RWPE1 (cell line): ENCODE results near the gene OBI1.

Experiments
- CTCF ChIA-PET: fragments of 350-600 bp; sonication (Branson Sonifier 250); formaldehyde crosslinking; extraction: SDS; loops from one replicate; lab custom pipeline; 2021; lab: Yijun Ruan, JAX
- POLR2A ChIA-PET: fragments of 400-600 bp; formaldehyde crosslinking; extraction: SDS; loops from one replicate; lab custom pipeline; 2020; ENCODE audit warnings: antibody characterized with exemption; ENCODE audit not compliant: low non-redundant PET; lab: Yijun Ruan, JAX
- DNase-seq: peaks from one replicate; pipeline ENCODE4 v3.0.0; 2012; ENCODE audit warnings: low spot score
- H3K27ac ChIP-seq: fragments of 450-650 bp; 2 replicates; pipeline ENCODE4 v1.5.1; 2017
- TF ChIP-seq, protein P1 (sequence below): fragments of 450-650 bp; conservative IDR thresholded peaks from 2 replicates; pipeline ENCODE4 v1.5.1; 2017; ENCODE audit warnings: low read depth, mild to moderate bottlenecking

The OBI1 gene

DNA sequence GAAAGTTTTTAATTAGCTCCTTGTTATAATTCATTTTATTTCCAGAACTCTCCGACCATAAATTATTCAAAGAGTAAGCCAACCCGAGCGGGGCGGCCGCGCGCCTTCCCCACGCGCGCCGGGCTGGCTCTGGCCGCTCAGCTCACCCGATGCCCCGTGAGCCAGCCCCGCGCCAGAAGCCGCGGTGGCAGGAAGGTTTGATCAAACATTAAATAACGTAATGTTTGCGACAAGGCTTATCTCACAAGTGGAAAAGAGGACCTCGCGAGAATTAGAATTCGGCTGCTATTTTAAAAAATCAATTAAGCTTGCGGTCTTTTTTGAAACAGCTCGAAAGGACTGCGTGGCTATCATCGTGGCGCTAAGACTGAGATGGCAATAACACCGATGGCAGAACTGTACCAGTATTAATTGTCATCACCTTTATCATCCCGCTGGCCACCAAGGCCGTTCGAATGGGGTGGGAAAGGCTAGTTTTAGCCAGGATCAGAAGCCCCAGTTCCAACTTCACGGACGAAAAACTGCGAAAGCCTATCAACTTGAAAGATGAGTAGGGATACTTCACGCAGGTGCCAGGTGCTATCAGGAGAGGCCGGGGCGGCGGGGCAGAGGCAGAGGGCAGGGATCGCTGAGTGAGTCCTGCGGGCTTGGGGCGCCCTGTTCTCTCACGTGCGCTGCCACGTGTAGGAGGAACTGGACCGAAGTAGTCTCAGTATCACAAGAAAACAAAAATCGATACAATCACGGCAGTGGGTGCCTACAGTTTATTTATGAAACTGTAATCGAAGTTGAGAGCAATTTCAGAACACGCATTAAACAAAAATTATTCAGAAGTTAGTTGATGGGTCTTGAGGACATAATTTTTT is 62.0 kb downstream of the OBI1 start:
- POLR2A ChIA-PET = no interaction called here
- TF ChIP-seq, protein P1, sequence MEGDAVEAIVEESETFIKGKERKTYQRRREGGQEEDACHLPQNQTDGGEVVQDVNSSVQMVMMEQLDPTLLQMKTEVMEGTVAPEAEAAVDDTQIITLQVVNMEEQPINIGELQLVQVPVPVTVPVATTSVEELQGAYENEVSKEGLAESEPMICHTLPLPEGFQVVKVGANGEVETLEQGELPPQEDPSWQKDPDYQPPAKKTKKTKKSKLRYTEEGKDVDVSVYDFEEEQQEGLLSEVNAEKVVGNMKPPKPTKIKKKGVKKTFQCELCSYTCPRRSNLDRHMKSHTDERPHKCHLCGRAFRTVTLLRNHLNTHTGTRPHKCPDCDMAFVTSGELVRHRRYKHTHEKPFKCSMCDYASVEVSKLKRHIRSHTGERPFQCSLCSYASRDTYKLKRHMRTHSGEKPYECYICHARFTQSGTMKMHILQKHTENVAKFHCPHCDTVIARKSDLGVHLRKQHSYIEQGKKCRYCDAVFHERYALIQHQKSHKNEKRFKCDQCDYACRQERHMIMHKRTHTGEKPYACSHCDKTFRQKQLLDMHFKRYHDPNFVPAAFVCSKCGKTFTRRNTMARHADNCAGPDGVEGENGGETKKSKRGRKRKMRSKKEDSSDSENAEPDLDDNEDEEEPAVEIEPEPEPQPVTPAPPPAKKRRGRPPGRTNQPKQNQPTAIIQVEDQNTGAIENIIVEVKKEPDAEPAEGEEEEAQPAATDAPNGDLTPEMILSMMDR = no peak

GRCh38 chr13:78596399-78596735 is 62.6 kb downstream of the OBI1 start:
- POLR2A ChIA-PET = no interaction called here
- no peak overlapping the region for H3K27ac ChIP-seq
- no peak for DNase-seq
- TF ChIP-seq, protein P1 = no peak
- CTCF ChIA-PET = no interaction called here

More for the DNA sequence above, 62.0 kb downstream of the OBI1 start:
- CTCF ChIA-PET = no interaction called here
- no peak for DNase-seq
- H3K27ac ChIP-seq = no peak overlapping the region

DNA sequence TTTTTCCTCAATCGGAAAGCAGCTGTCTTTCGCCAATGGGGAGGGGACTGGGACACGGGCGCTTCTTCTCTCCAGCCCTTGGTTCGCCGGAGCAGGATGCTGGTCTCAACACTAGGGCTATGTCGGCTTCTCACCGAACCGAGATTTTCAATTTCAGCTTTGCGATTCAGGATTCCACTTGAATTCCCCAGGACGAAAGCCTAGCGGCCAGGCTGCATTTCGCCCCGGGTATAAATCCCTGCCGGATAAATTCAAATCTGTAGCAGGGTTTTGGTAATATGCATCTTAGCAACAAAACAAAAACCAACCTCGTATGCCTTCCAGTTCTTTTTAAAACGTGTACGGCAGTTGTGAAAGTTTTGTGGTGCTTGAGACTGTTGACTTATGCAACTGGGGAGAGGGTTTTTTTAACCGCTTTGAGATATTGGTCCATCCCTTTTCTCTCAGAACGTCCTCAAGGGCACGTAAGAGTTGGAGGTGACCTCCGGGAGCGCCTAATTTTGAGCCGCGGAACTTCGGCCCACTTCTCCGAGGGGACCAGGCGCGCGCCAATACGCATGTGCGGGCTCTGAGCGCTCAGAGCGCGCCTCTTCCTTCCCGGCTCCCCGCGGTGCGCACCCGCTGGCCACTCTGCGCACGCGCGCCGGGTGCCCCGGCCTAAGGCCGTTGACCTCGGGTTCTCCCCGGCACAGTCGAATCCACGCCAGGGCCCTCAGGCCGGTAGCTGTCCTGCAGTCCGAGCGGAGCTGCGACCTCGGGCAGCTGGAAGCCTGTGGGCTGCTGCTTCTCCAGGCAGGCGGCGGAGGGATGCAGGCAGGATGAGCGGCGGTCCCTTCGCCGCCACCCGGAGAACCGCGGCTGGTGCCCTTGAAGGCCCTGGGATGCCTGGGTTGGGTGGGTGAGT is 63.2 kb downstream of the OBI1 start:
- ChIA-PET CTCF (no interaction called here), POLR2A (no interaction called here)
- H3K27ac ChIP-seq = no peak overlapping the region
- no peak for DNase-seq
- TF ChIP-seq, protein P1 = no peak

GRCh38 chr13:78594456-78594975 is 64.4 kb downstream of the OBI1 start:
- CTCF ChIA-PET = no interaction called here
- POLR2A ChIA-PET = no interaction called here
- no peak overlapping the region for H3K27ac ChIP-seq
- TF ChIP-seq, protein P1 = no peak
- DNase-seq = no peak

DNA sequence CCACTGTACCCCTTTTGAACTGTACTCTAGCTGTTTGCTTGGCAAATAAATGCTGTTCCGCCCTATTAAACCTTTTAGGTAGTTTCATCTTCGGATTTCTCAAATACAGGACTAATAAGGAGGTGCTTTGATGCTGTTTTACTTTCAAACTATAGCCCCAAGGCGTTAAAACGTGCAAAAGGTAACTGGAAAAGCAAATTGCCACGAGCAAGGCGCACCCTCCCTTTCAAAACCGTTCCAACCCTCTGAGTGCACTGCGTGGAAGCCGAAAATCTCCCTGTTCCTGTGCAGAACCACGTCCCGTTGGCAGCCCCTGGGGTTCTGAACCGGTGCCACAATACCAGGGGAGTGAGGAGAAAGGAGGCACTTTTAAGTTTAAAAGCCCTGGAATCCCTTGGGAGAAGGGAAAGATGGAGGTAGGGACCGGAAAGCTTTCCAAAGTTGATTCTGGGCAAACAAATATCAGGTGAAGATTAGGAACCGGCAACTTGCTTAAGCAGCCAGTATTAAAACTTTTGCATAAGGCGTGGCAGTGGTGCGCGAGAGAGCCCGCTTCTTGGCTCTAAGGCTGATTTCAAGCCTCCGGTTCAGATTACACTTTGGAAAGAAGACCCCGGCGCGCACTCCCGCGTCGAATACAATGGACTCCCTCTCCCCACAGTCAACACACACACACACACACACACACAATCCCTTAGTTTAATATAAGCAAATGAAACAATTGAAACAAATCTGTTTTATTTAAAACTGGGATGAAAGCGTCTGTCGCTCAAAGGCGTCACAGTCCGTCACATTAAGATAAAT is 65.1 kb downstream of the OBI1 start:
- TF ChIP-seq, protein P1 = no peak
- ChIA-PET POLR2A (no interaction called here), CTCF (interaction anchor here (0.8 kb wide), 1 partner anchor 9 kb away, joined by 3 read pairs; the partner anchor contains the start of gene POU4F1)
- no peak for DNase-seq
- no peak overlapping the region for H3K27ac ChIP-seq

GRCh38 chr13:78593129-78593528 is 65.8 kb downstream of the OBI1 start:
- no peak for DNase-seq
- H3K27ac ChIP-seq = no peak overlapping the region
- CTCF ChIA-PET = interaction anchor here (0.7 to 0.8 kb wide), 2 partner anchors 10 to 682 kb away, joined by 3 to 4 read pairs; partner anchors contain the start of gene POU4F1
- POLR2A ChIA-PET = no interaction called here
- TF ChIP-seq, protein P1 = no peak
